DMS53 treated with DMSO at 0.1 percent for 48 hours (cell line): Measurements from ENCODE around the gene DAO.
"Not testable (repeated sequence)": the region's sequence is repeated elsewhere in the genome, so short reads cannot be mapped to it uniquely, and the experiment has no call there.

Source experiments
- DNase-seq: peaks from one replicate; lab custom pipeline; 2025; ENCODE audit not compliant: unreplicated experiment; lab: John Stamatoyannopoulos, UW

DAO gene

GRCh38 chr12:108879615-108880254 lies at the start of gene DAO:
Gene DAO, plus strand, starts transcription at chr12:108880092. Its CDS starts 4,915 bp downstream, at chr12:108885007.
- no peak for DNase-seq

DNA sequence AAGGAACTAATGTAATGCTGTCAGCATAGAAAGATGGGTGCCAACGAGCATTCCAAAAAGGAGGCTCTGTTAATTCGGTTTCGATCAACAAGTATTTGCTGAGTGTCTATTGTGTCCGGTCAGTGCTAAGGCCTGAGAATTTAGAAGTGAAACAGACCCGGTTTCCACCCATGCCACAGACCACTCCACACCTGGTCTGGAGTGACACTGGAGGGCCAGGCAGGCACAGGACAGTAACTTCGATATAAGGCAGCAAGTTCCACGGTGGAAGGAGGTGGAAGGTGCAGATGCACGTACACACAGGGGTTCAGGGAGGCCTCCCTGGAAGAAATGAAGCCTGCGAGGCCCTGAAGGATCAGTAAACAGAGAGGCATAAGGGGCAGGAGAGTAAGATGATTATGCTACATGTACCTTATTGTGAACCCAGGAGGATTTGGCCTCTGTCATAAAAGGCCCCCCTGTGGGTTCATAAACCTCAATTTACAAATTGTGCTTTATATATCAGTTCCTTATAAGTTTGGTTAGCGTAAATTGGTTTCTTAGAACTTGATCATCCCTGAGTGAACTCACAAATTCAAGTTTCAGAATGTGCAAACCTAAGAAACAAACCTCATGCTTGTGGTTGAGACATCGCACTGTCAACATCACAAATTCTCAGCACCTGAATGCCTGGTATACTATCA lies 48.4 kb upstream of the DAO start:
- DNase-seq: no peak

GRCh38 chr12:108832208-108832607 lies 47.7 kb upstream of the DAO start:
- DNase-seq: no peak

- DNase-seq: no peak
Observed at GRCh38 chr12:108832730-108833354, 47.0 kb upstream of the DAO start.

DNA sequence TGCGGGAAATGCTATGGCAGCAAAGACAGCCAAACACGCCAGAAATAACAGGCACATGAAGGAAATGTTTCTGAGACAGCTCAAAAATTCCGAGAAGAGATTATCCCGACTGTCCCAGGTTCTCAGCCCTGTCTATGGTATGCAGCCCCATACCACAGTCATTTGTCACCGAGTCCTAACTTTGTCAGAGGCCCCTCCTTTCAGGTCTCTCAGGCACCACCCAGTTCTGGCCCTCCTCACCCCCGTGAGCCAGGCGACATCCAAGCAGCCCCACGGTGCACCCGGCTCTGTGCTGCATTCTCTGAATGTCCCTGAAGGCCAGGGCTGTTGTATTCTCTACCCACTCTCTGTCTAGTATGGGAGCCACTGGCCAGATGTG lies 46.5 kb upstream of the DAO start:
- DNase-seq: no peak

GRCh38 chr12:108833757-108834472 lies 46.0 kb upstream of the DAO start:
- DNase-seq: no peak

- DNase-seq: no peak
Observed at GRCh38 chr12:108835860-108836634, 43.8 kb upstream of the DAO start.

GRCh38 chr12:108837239-108837638 lies 42.7 kb upstream of the DAO start:
- no peak for DNase-seq

GRCh38 chr12:108837680-108838079 lies 42.2 kb upstream of the DAO start:
- DNase-seq: no peak

DNA sequence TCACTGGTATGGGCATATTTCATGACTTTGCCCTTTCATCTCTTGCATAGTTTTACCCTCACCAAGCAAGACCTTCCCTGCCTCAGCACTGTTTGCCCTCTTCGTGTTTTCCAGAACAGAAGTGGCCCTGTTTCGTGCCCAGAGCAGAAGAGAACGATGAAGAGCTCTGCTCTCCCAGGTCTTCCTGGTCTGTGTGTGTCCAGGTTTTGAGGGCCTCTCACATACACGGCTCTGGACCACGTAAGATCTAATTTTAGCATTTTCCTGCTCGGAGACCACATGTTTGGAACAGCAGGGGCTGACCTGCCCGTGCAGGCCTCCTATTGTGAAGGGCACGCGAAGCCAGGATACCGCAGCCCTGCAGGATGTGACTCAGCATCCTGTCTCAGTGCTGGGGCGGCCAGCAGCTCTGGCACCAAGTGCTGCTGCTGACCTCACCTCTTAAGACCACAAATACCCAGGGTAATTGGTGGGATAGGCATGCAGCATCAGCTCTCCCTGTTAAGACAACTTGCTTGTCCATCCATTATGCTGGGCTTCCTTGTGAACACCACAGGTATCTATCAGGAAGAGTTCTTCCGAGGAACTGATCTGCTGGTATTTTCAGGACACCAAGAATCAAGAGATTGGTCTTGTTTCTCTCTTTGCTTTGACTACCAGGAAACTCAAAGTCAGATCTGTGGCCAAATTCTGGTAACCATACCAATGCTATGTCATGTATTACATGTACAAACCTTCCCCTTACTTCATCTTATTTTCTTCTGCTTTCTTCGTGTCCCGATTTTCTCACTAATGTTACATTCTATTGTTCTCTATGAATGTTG lies 41.5 kb upstream of the DAO start:
- peak; percentile 99 for DNase-seq

GRCh38 chr12:108839018-108839889 lies 40.6 kb upstream of the DAO start:
- no peak for DNase-seq

DNA sequence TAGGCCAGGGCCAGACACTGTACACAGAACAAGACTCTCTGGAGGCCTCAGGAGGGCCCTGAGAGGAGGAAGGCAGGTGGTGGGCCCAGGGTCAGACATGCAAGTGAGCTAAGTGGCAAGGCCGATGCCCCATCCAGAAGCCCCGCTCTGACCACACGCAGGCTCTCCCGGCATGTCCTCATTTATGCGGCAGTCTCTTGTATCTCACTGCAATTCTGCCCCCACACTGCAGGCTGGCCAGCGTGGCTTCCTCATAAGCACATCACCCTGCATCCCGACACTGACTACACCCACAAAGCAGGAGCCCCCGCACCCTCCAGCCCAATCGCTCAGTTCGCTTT lies 40.0 kb upstream of the DAO start:
- DNase-seq: no peak

GRCh38 chr12:108840605-108841332 lies 39.1 kb upstream of the DAO start:
- DNase-seq: no peak

DNA sequence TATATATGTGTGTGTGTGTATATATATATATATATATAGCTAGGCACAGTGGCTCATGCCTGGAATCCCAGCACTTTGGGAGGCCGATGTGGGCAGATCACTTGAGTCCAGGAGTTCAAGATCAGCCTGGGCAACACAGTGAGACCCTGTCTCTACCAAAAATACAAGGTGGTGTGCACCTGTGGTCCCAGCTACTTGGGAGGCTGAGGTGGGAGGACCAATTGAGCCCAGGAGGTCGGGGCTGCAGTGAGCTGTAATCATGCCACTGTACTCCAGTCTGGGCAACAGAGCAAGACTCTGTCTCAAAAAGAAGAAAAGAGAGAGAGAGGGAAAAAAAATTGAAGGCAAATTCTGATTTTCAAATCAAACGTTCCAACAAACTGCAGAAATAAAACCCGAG lies 38.1 kb upstream of the DAO start:
- not testable (repeated sequence) for DNase-seq

DNA sequence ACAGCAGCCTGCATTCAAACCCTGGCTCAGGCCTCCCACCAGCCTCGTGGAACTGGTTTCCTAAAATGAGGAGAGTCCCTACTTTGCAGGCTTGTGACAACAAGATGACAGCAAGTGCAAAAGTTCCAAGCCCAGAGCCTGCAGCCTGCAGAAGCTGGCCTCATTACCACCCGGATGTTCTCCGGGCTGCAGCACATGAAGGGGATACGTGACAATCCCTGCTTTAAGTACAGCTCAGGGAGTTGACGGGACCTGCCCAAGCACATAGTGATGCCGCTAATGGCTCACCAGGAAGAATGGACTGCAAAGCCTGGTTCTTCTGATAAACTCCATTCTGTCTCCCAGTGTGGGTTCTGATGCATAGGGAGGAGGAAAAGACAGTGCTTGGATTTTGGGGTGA lies 37.5 kb upstream of the DAO start:
- no peak for DNase-seq

GRCh38 chr12:108843187-108843586 lies 36.7 kb upstream of the DAO start:
- no peak for DNase-seq

DNA sequence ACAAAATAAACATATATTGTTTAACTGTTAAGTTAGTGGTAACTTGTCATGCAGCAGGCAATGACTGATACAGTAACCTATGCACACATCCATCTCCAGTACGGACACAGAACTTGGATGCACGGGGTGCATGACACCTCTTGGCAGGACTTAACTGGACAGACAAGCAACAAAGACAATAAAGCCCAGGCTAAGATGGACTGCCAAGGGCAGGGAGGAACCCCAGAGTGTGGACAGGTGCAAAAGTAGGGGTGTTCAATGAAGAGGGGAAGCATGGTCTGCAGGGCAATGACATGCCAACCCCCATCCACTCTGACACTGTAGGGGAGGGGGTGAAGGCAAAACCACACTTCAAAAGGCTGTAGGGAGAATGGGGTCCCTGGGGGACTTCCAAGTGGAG lies 34.2 kb upstream of the DAO start:
- no peak for DNase-seq

DNA sequence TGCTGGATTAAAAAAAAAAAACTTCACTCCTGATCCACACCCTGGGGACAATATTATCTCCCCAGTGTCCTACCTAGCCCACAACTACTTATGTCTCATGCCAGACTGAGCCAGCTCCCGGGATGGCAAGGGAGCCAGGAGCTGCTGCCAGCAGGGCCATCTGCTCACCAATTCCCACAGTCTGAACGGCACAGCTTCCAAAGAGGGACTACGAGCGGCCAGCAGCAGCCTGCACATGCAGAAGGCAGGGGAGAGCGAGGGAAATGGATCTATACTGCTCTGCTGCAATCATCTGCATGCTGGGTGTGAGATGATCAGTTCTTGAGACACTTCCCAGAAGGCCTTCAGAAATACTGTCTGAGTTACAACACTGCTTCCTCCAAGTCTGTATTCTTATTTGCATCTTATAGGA lies 33.6 kb upstream of the DAO start:
- DNase-seq: no peak

DNA sequence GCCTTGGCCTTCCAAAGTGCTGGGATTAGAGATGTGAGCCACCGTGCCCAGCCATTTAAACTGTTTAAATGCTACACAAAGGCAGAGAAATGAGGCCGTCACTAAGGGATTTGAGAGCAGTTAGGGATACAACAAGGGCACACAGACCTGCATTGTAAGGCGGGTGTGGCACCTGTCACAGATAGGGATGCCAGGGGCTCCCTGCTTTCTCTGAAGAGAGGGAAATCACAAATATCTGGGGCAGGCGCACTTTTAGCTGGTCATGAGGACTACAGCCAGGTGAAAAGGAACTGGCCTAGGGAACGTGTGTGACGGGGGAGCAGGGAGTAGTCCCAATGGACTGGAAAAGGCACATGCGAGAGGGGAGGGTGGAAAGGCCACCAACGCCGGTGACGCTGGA lies 32.2 kb upstream of the DAO start:
- DNase-seq: no peak
